Common myeloid progenitor, CD34-positive (primary cell): ENCODE results near the gene CADM1.

ENCODE experiments used
- CTCF ChIA-PET: fragments of 350-600 bp; sonication (Branson Sonifier 250); formaldehyde crosslinking; loops from one replicate; lab custom pipeline; 2021; ENCODE audit warnings: antibody characterized with exemption; lab: Charles Lee
- POLR2A ChIA-PET: fragments of 350-600 bp; sonication (Branson Sonifier 250); formaldehyde crosslinking; loops from one replicate; lab custom pipeline; 2021; ENCODE audit warnings: antibody characterized with exemption; lab: Charles Lee
- DNase-seq, 3 donors: peaks; one replicate each; pipeline versions ENCODE4 v3.0.0 to v3.0.0-alpha.2; 2013
- H3K27ac ChIP-seq, 2 experiments: 1 replicate in 1 of 2; 2 replicates in 1 of 2; pipeline ENCODE4 v1.7.0; 2013; ENCODE audit warnings: inconsistent platforms in 2 of 2, low read length in 2 of 2, mild to moderate bottlenecking in 2 of 2, low read depth in 1 of 2, moderate library complexity in 1 of 2; ENCODE audit not compliant: severe bottlenecking in 2 of 2, insufficient read depth in 1 of 2, poor library complexity in 1 of 2
- H3K27me3 ChIP-seq, 5 experiments: replicated peaks in 2 of 5; 1 replicate in 3 of 5; 2 replicates in 2 of 5; pipeline versions ENCODE4 v1.6.1 to v1.7.0; 2013; ENCODE audit warnings: low read length in 4 of 5, mild to moderate bottlenecking in 2 of 5, moderate library complexity in 2 of 5, inconsistent platforms in 1 of 5; ENCODE audit not compliant: insufficient read depth in 5 of 5, control insufficient read depth in 4 of 5
- H3K36me3 ChIP-seq, 4 experiments: 1 replicate in 2 of 4; 2 replicates in 2 of 4; pipeline versions ENCODE4 v1.6.1 to v1.7.0; 2013; ENCODE audit warnings: low read length in 3 of 4, control low read depth in 1 of 4, mild to moderate bottlenecking in 1 of 4; ENCODE audit not compliant: control insufficient read depth in 4 of 4, insufficient read depth in 4 of 4
- H3K4me1 ChIP-seq, 4 experiments: 1 replicate in 3 of 4; 2 replicates in 1 of 4; pipeline versions ENCODE4 v1.6.1 to v1.7.1; 2013; ENCODE audit warnings: low read length in 3 of 4, mild to moderate bottlenecking in 3 of 4, control low read depth in 1 of 4, inconsistent platforms in 1 of 4, moderate library complexity in 1 of 4; ENCODE audit not compliant: control insufficient read depth in 4 of 4, insufficient read depth in 4 of 4; ENCODE audit errors: control extremely low read depth in 1 of 4
- H3K4me3 ChIP-seq, 7 experiments: 1 replicate in 4 of 7; 2 replicates in 3 of 7; pipeline versions ENCODE4 v1.5.1 to v1.7.0; 2013; ENCODE audit warnings: mild to moderate bottlenecking in 7 of 7, low read length in 6 of 7, moderate library complexity in 6 of 7, inconsistent platforms in 2 of 7, low read depth in 2 of 7, control low read depth in 1 of 7; ENCODE audit not compliant: insufficient read depth in 4 of 7, control insufficient read depth in 1 of 7; ENCODE audit errors: extremely low read depth in 1 of 7
- H3K9me3 ChIP-seq, 5 experiments: 1 replicate in 4 of 5; 2 replicates in 1 of 5; pipeline versions ENCODE4 v1.6.1 to v1.7.1; 2013; ENCODE audit warnings: low read length in 4 of 5, mild to moderate bottlenecking in 2 of 5, inconsistent platforms in 1 of 5, low read depth in 1 of 5, moderate library complexity in 1 of 5; ENCODE audit not compliant: control insufficient read depth in 4 of 5, insufficient read depth in 2 of 5; ENCODE audit errors: control extremely low read depth in 1 of 5
- WGBS: methylation state at CpG from one replicate; pipeline ENCODE4 v1.1.5; 2013; ENCODE audit not compliant: insufficient coverage; 5-methylcytosine and 5-hydroxymethylcytosine counted together

The CADM1 gene

GRCh38 chr11:115290479-115290878 lies 213.7 kb downstream of the CADM1 start:
- ChIA-PET POLR2A (no interaction called here), CTCF (no interaction called here)
- WGBS = 63% methylated on average over 1 of the region's 1 CpG

DNA sequence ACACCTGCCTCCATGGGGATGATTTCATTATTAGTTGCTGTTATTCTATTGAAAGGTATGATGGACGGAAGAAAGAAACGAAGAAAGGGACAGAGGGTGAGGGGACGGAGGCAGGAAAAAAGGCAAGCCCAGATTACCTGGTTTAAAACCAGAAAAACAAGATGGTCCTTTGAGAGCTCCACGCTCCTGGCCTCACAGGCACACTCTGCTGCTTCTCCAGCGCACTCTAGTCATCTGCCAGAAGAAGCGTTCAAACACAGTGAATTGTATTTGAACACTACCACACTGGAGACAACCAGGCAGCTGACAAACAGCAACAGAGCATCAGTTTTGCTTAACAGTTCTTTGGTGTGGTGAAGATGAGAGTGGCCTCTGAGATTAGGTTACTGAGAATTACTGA lies 216.9 kb downstream of the CADM1 start:
- DNase-seq = no peak
- CTCF ChIA-PET = no interaction called here
- WGBS = 91% methylated on average over 3 of the region's 6 CpGs
- Histone ChIP-seq H3K4me1 (no peaks in the 10 kb centered on the region), H3K27ac (no peak overlapping the region), H3K27me3 (peaks cover 0 to 2% (median 0%) of the 10 kb centered on the region in 5 experiments), H3K9me3 (no peaks in the 10 kb centered on the region), H3K36me3 (no peaks in the 10 kb centered on the region), H3K4me3 (no peak overlapping the region)
- POLR2A ChIA-PET = no interaction called here

More at GRCh38 chr11:115290479-115290878, 213.7 kb downstream of the CADM1 start:
- Histone ChIP-seq H3K36me3 (no peaks in the 10 kb centered on the region), H3K4me3 (no peak overlapping the region), H3K9me3 (no peaks in the 10 kb centered on the region), H3K4me1 (no peaks in the 10 kb centered on the region), H3K27me3 (peaks cover 0 to 2% (median 0%) of the 10 kb centered on the region in 5 experiments), H3K27ac (no peak overlapping the region)
- no peak for DNase-seq

- 50% methylated on average over 2 of the region's 3 CpGs for WGBS
- no peaks in the 10 kb centered on the region for H3K9me3 ChIP-seq
- H3K4me1 ChIP-seq = no peaks in the 10 kb centered on the region
- no peak overlapping the region for H3K4me3 ChIP-seq
- H3K27me3 ChIP-seq = peaks cover 0 to 2% (median 0%) of the 10 kb centered on the region in 5 experiments
- POLR2A ChIA-PET = no interaction called here
- H3K36me3 ChIP-seq = no peaks in the 10 kb centered on the region
- no peak overlapping the region for H3K27ac ChIP-seq
- CTCF ChIA-PET = no interaction called here
- no peak for DNase-seq
These were observed 217.6 kb downstream of the CADM1 start for GRCh38 chr11:115286614-115287013.

DNA sequence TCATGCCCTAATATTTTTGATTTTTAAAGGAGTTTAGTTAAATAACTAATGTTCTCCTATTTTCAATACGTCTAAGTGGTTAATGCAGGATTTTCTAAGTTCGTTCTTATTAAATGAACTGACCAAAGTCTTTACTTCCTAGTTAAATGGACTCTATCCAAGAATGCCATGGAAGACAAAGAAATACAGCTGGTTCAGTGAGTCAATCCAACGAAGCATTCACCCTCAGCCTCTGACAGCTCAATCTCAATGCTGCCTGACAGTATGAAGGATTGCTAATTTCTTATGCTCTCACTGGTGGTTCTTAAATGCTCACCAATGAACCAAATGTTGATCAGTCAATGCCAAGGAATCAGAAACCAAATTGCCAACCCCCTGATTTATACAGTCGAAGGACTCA lies 219.4 kb downstream of the CADM1 start:
- 89% methylated on average over 1 of the region's 4 CpGs for WGBS
- no peak for DNase-seq

DNA sequence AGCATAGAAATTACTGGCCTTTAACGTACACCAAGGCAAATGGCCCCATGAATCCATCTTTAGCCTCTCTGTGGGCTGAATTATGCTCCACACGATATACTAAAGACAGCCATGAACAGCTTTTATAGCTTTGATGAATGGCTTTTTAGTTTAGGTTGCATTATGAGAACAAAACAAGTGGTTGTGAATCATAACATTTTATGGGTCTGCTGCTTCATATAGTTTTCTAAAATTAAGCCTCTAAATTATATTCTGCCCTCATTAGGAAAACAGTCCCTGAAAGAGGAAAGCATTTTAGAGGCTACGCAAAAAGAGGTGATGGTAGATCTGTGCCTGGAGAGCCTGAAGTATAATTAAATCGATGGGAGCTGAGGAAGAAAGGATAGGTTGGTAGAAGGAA lies 221.3 kb downstream of the CADM1 start:
- Histone ChIP-seq H3K4me3 (no peak overlapping the region), H3K27me3 (peaks cover 0 to 2% (median 0%) of the 10 kb centered on the region in 5 experiments), H3K36me3 (no peaks in the 10 kb centered on the region), H3K4me1 (no peaks in the 10 kb centered on the region), H3K27ac (no peak overlapping the region), H3K9me3 (no peaks in the 10 kb centered on the region)
- no peak for DNase-seq
- CTCF ChIA-PET = no interaction called here
- 100% methylated on average over 3 of the region's 4 CpGs for WGBS
- POLR2A ChIA-PET = no interaction called here

More for the DNA sequence above, 219.4 kb downstream of the CADM1 start:
- H3K9me3 ChIP-seq = no peaks in the 10 kb centered on the region
- H3K36me3 ChIP-seq = no peaks in the 10 kb centered on the region
- H3K4me1 ChIP-seq = no peaks in the 10 kb centered on the region
- H3K4me3 ChIP-seq = no peak overlapping the region
- H3K27me3 ChIP-seq = peaks cover 0 to 2% (median 0%) of the 10 kb centered on the region in 5 experiments
- no peak overlapping the region for H3K27ac ChIP-seq
- POLR2A ChIA-PET = no interaction called here
- CTCF ChIA-PET = interaction anchor here (0.9 kb wide), 1 partner anchor 9 kb away, joined by 3 read pairs; no protein-coding TSS in a partner anchor

- Histone ChIP-seq H3K9me3 (no peaks in the 10 kb centered on the region), H3K4me3 (no peak overlapping the region), H3K27ac (no peak overlapping the region), H3K4me1 (no peaks in the 10 kb centered on the region), H3K27me3 (no peaks in the 10 kb centered on the region), H3K36me3 (no peaks in the 10 kb centered on the region)
- WGBS = 91% methylated on average over 5 of the region's 5 CpGs
- POLR2A ChIA-PET = no interaction called here
- DNase-seq = no peak
- CTCF ChIA-PET = no interaction called here
These were observed 223.4 kb downstream of the CADM1 start for GRCh38 chr11:115280775-115281174.

- no peak overlapping the region for H3K27ac ChIP-seq
- WGBS = 93% methylated on average over 8 of the region's 10 CpGs
- no peak overlapping the region for H3K4me3 ChIP-seq
- H3K36me3 ChIP-seq = no peaks in the 10 kb centered on the region
- no peak for DNase-seq
- H3K27me3 ChIP-seq = no peaks in the 10 kb centered on the region
- ChIA-PET POLR2A (no interaction called here), CTCF (no interaction called here)
- no peaks in the 10 kb centered on the region for H3K4me1 ChIP-seq
- H3K9me3 ChIP-seq = no peaks in the 10 kb centered on the region
These were observed 224.1 kb downstream of the CADM1 start for GRCh38 chr11:115279813-115280761.
